Activated naive CD8-positive, alpha-beta T cell treated with anti-CD3 and anti-CD28 coated beads, Interleukin-2, amount 50 U/mL, for 16 hours (primary cell): ENCODE measurements around the gene C1orf232.

Experiments used
- DNase-seq: peaks from one replicate; pipeline ENCODE4 v3.0.0-alpha.2; 2020; ENCODE audit warnings: low read depth, low spot score

The C1orf232 gene

GRCh38 chr1:26125382-26125781 lies 43.4 kb downstream of the C1orf232 start:
- DNase-seq, result no peak

- DNase-seq, result no peak
Observed at GRCh38 chr1:26124418-26125331, 44.1 kb downstream of the C1orf232 start.

- no peak for DNase-seq
Observed at GRCh38 chr1:26122988-26123973, 45.5 kb downstream of the C1orf232 start.

- DNase-seq, result no peak
Observed at GRCh38 chr1:26121854-26122773, 46.6 kb downstream of the C1orf232 start.

GRCh38 chr1:26119892-26120608 lies 48.7 kb downstream of the C1orf232 start:
- DNase-seq, result no peak

GRCh38 chr1:26114165-26114927 lies 54.4 kb downstream of the C1orf232 start:
- DNase-seq, result no peak
